Suprapubic skin (tissue), 4 donors: ENCODE data around the gene FCER1G. TPM values are rescaled to one million over a fixed set of nuclear protein-coding genes. Genes with fewer than 3 reads are reported as not detected.
A peak's percentile ranks its signal among the peaks of the same experiment; 100 is the strongest.
"Not testable (repeated sequence)": the region's sequence is repeated elsewhere in the genome, so short reads cannot be mapped to it uniquely, and the experiment has no call there.

Experiments used
- DNase-seq, 2 donors: peaks; one replicate each; pipeline ENCODE4 v3.0.0-alpha.2; 2019; ENCODE audit warnings: low spot score in 2 of 2
- H3K27ac ChIP-seq: fragments of 200-600 bp; sonication (generic); one replicate; pipeline ENCODE4 v1.5.1; 2019
- H3K27me3 ChIP-seq: fragments of 200-600 bp; sonication (generic); one replicate; pipeline ENCODE4 v1.5.1; 2019
- H3K36me3 ChIP-seq: fragments of 200-600 bp; sonication (generic); one replicate; pipeline ENCODE4 v1.5.1; 2019
- H3K4me1 ChIP-seq: fragments of 200-600 bp; sonication (generic); one replicate; pipeline ENCODE4 v1.5.1; 2019
- H3K4me3 ChIP-seq: fragments of 200-600 bp; sonication (generic); one replicate; pipeline ENCODE4 v1.5.1; 2019; ENCODE audit warnings: mild to moderate bottlenecking
- H3K9me3 ChIP-seq: fragments of 200-600 bp; sonication (generic); one replicate; pipeline ENCODE4 v1.5.1; 2019
- CTCF ChIP-seq, 2 donors: fragments of 200-600 bp in 1 of 2; fragments of 450-650 bp in 1 of 2; sonication (generic) in 1 of 2; IDR thresholded peaks; one replicate each; pipeline ENCODE4 v1.5.1; 2016 to 2019; ENCODE audit warnings: antibody characterized with exemption in 2 of 2, mild to moderate bottlenecking in 1 of 2, moderate library complexity in 1 of 2
- EP300 ChIP-seq: sonication (generic); formaldehyde crosslinking; IDR thresholded peaks from one replicate; pipeline ENCODE4 v1.6.1; 2017; ENCODE audit warnings: antibody characterized with exemption
- POLR2A ChIP-seq, 2 donors: fragments of 450-650 bp; IDR thresholded peaks; one replicate each; pipeline ENCODE4 v1.6.1; 2017; ENCODE audit warnings: antibody characterized with exemption in 2 of 2, mild to moderate bottlenecking in 2 of 2, moderate library complexity in 2 of 2
- POLR2AphosphoS5 ChIP-seq, 3 donors: sonication (generic); formaldehyde crosslinking; IDR thresholded peaks; one replicate each; pipeline ENCODE4 v1.6.1; 2017; ENCODE audit warnings: antibody characterized with exemption in 3 of 3
- WGBS: methylation state at CpG from one replicate; pipeline ENCODE4 v1.1.5; 2018; 5-methylcytosine and 5-hydroxymethylcytosine counted together
- total RNA-seq, 4 donors: library from RNA; depleted of rRNA; stranded (reverse); fragments of >200 nt; gene quantifications; one replicate each; pipeline ENCODE4 v1.1.0, GENCODE V29; 2016

Gene FCER1G
- total RNA-seq, 4 donors from 2014 or later: 2.3 to 12.6 (median 4.6) TPM; not detected in 1

GRCh38 chr1:161223805-161224694 is 9.0 kb downstream of the FCER1G start:
- TF ChIP-seq POLR2A (IDR thresholded peaks at IDR 0.05) (no peak), CTCF (IDR thresholded peaks at IDR 0.05) (no peak), POLR2AphosphoS5 (IDR thresholded peaks at IDR 0.05) (no peak), EP300 (no peak)
- no peak overlapping the region for H3K4me3 ChIP-seq
- no peak for DNase-seq

GRCh38 chr1:161224695-161225087 is 9.6 kb downstream of the FCER1G start:
- DNase-seq, H3K9me3 ChIP-seq, H3K27me3 ChIP-seq, H3K27ac ChIP-seq, H3K4me3 ChIP-seq: not testable (repeated sequence)
- H3K36me3 ChIP-seq: peaks cover 17% of the 10 kb centered on the region
- 85% methylated on average over 13 of the region's 13 CpGs for whole genome bisulfite sequencing
- peaks cover 28% of the 10 kb centered on the region for H3K4me1 ChIP-seq

More at GRCh38 chr1:161223805-161224694, 9.0 kb downstream of the FCER1G start:
- H3K27ac ChIP-seq: no peak overlapping the region
- peaks cover 28% of the 10 kb centered on the region for H3K4me1 ChIP-seq
- no peaks in the 10 kb centered on the region for H3K9me3 ChIP-seq
- peaks cover 10% of the 10 kb centered on the region for H3K36me3 ChIP-seq
- H3K27me3 ChIP-seq: no peaks in the 10 kb centered on the region
- WGBS: 90% methylated on average over 7 of the region's 7 CpGs

GRCh38 chr1:161225178-161225533 is 10.1 kb downstream of the FCER1G start:
- H3K36me3 ChIP-seq: peaks cover 21% of the 10 kb centered on the region
- WGBS: 65% methylated on average over 7 of the region's 7 CpGs
- no peaks in the 10 kb centered on the region for H3K9me3 ChIP-seq
- H3K4me1 ChIP-seq: peaks cover 28% of the 10 kb centered on the region
- no peaks in the 10 kb centered on the region for H3K27me3 ChIP-seq
- H3K27ac ChIP-seq: peak overlapping the region; percentile 0
- DNase-seq: no peak
- no peak for TF ChIP-seq EP300
- TF ChIP-seq POLR2A (IDR thresholded peaks at IDR 0.05): no peak
- no peak for TF ChIP-seq CTCF (IDR thresholded peaks at IDR 0.05)
- no peak for TF ChIP-seq POLR2AphosphoS5 (IDR thresholded peaks at IDR 0.05)
- H3K4me3 ChIP-seq: no peak overlapping the region

- TF ChIP-seq POLR2A (IDR thresholded peaks at IDR 0.05): no peak
- TF ChIP-seq CTCF (IDR thresholded peaks at IDR 0.05): peak; percentile 50 to 58
- no peaks in the 10 kb centered on the region for H3K27me3 ChIP-seq
- DNase-seq: peak; percentile 94 to 95
- 4% methylated on average over 16 of the region's 16 CpGs for WGBS
- H3K4me3 ChIP-seq: peak within 1 kb of the TSS; percentile 54
- no peaks in the 10 kb centered on the region for H3K9me3 ChIP-seq
- peaks cover 28% of the 10 kb centered on the region for H3K4me1 ChIP-seq
- H3K27ac ChIP-seq: peak within 1 kb of the TSS; percentile 0
- H3K36me3 ChIP-seq: peaks cover 26% of the 10 kb centered on the region
Measured at GRCh38 chr1:161225534-161226319, 10.6 kb downstream of the FCER1G start, which contains the start of gene TOMM40L. Gene TOMM40L (plus strand): TSS chr1:161226060. CDS start chr1:161226490, 430 bp downstream.

- TF ChIP-seq POLR2AphosphoS5 (IDR thresholded peaks at IDR 0.05) (no peak), POLR2A (IDR thresholded peaks at IDR 0.05) (no peak), EP300 (no peak), CTCF (IDR thresholded peaks at IDR 0.05) (no peak)
- H3K4me1 ChIP-seq: peaks cover 28% of the 10 kb centered on the region
- no peak for DNase-seq
- H3K4me3 ChIP-seq: peak overlapping the region; percentile 54
- H3K36me3 ChIP-seq: peaks cover 32% of the 10 kb centered on the region
- no peaks in the 10 kb centered on the region for H3K27me3 ChIP-seq
- no peaks in the 10 kb centered on the region for H3K9me3 ChIP-seq
- H3K27ac ChIP-seq: no peak overlapping the region
- 5% methylated on average over 13 of the region's 15 CpGs for WGBS
Measured at GRCh38 chr1:161226320-161226711, 11.2 kb downstream of the FCER1G start.
